ENCODE data around the gene ABCB11. TPM values are rescaled to one million over a fixed set of nuclear protein-coding genes. Genes with fewer than 3 reads are reported as not detected.

ABCB11 gene
- total RNA-seq, 1 experiment from 2014 or later: 0.05 TPM

GRCh38 chr2:168920504-168921157, 110.5 kb downstream of the ABCB11 start:
- TF ChIP-seq TCF7L2 (IDR thresholded peaks at IDR 0.05; ENCODE audit: low read depth, low read length): no peak
- TF ChIP-seq POLR2AphosphoS5 (IDR thresholded peaks at IDR 0.05; ENCODE audit: low read depth, low read length): no peak
- no peak for TF ChIP-seq SIN3A (IDR thresholded peaks at IDR 0.05; ENCODE audit: borderline replicate concordance, insufficient read depth, low read depth, low read length)
- TF ChIP-seq, protein P1, sequence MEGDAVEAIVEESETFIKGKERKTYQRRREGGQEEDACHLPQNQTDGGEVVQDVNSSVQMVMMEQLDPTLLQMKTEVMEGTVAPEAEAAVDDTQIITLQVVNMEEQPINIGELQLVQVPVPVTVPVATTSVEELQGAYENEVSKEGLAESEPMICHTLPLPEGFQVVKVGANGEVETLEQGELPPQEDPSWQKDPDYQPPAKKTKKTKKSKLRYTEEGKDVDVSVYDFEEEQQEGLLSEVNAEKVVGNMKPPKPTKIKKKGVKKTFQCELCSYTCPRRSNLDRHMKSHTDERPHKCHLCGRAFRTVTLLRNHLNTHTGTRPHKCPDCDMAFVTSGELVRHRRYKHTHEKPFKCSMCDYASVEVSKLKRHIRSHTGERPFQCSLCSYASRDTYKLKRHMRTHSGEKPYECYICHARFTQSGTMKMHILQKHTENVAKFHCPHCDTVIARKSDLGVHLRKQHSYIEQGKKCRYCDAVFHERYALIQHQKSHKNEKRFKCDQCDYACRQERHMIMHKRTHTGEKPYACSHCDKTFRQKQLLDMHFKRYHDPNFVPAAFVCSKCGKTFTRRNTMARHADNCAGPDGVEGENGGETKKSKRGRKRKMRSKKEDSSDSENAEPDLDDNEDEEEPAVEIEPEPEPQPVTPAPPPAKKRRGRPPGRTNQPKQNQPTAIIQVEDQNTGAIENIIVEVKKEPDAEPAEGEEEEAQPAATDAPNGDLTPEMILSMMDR (IDR thresholded peaks at IDR 0.05): peak; percentile 69; the same call in 1 of the 2 replicates
- TF ChIP-seq, protein P2, sequence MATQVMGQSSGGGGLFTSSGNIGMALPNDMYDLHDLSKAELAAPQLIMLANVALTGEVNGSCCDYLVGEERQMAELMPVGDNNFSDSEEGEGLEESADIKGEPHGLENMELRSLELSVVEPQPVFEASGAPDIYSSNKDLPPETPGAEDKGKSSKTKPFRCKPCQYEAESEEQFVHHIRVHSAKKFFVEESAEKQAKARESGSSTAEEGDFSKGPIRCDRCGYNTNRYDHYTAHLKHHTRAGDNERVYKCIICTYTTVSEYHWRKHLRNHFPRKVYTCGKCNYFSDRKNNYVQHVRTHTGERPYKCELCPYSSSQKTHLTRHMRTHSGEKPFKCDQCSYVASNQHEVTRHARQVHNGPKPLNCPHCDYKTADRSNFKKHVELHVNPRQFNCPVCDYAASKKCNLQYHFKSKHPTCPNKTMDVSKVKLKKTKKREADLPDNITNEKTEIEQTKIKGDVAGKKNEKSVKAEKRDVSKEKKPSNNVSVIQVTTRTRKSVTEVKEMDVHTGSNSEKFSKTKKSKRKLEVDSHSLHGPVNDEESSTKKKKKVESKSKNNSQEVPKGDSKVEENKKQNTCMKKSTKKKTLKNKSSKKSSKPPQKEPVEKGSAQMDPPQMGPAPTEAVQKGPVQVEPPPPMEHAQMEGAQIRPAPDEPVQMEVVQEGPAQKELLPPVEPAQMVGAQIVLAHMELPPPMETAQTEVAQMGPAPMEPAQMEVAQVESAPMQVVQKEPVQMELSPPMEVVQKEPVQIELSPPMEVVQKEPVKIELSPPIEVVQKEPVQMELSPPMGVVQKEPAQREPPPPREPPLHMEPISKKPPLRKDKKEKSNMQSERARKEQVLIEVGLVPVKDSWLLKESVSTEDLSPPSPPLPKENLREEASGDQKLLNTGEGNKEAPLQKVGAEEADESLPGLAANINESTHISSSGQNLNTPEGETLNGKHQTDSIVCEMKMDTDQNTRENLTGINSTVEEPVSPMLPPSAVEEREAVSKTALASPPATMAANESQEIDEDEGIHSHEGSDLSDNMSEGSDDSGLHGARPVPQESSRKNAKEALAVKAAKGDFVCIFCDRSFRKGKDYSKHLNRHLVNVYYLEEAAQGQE (IDR thresholded peaks at IDR 0.05; ENCODE audit: insufficient read depth in 1 of 2, low read depth in 2 of 2, low read length in 1 of 2): no peak
- Histone ChIP-seq H3K27me3 (ENCODE audit: control insufficient read depth, insufficient read depth, low read length) (peaks cover 8% of the 10 kb centered on the region), H3K4me1 (ENCODE audit: control insufficient read depth, insufficient read depth, low read length) (no peaks in the 10 kb centered on the region), H3K27ac (ENCODE audit: low read length) (no peak overlapping the region), H3K9me3 (ENCODE audit: control insufficient read depth, insufficient read depth, low read depth, low read length) (peaks cover 3% of the 10 kb centered on the region; the same call in 1 of the 2 replicates), H3K4me3 (ENCODE audit: low read depth in 2 of 2, low read length in 2 of 2) (no peak overlapping the region), H3K36me3 (ENCODE audit: control insufficient read depth, insufficient read depth, low read length) (no peaks in the 10 kb centered on the region)
- BruUV-seq (replicated peaks): no TSS peak
- CTCF ChIA-PET: interaction anchor here (0.6 to 1.1 kb wide), 2 partner anchors 575 to 745 kb away, joined by 3 read pairs; no protein-coding TSS in a partner anchor
- DNase-seq (ENCODE audit: low read depth, low spot score): no peak
- intact Hi-C loops (cut with micrococcal nuclease; ENCODE audit: unreplicated experiment) (loop anchor here (1.0 to 2.0 kb wide), 2 partner anchors 148 to 574 kb away; no protein-coding TSS in a partner anchor), in situ Hi-C loops (cut with HindIII; ENCODE audit: low pct_unique_long_range_greater_than_20kb, low sequenced_read_pairs) (no loop called here)
- POLR2A ChIA-PET: no interaction called here
- ATAC-seq: peak; percentile 58; the same call in 1 of the 2 replicates

DNA sequence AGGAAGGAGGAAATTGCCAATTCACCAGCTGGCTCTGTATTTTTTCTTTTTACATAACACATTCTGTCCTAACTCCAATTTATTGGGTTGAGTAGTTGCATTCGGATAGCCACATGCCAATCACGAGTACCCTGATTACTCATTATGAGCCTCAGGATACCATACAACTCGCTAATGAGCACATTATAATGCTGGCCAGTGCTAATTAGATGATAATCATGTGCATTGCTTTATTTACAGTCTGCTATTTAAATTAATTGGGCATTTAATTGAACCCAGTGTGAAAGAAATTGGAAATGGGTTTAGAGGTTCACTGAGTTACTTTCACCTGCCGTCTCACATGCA, 114.8 kb downstream of the ABCB11 start:
- in situ Hi-C loops (cut with HindIII; ENCODE audit: low pct_unique_long_range_greater_than_20kb, low sequenced_read_pairs): no loop called here

More for the DNA sequence above, 114.8 kb downstream of the ABCB11 start:
- peaks cover 4% of the 10 kb centered on the region; the same call in 1 of the 2 replicates for H3K9me3 ChIP-seq (ENCODE audit: control insufficient read depth, insufficient read depth, low read depth, low read length)
- DNase-seq (ENCODE audit: low read depth, low spot score) (no peak), ATAC-seq (no peak)
- peaks cover 12% of the 10 kb centered on the region for H3K27me3 ChIP-seq (ENCODE audit: control insufficient read depth, insufficient read depth, low read length)
- BruUV-seq (replicated peaks): no TSS peak
- intact Hi-C loops (cut with micrococcal nuclease; ENCODE audit: unreplicated experiment): loop anchor here (10.0 kb wide), 1 partner anchor 782 kb away; no protein-coding TSS in a partner anchor
- TF ChIP-seq, protein P2 (IDR thresholded peaks at IDR 0.05; ENCODE audit: insufficient read depth in 1 of 2, low read depth in 2 of 2, low read length in 1 of 2): no peak
- TF ChIP-seq SIN3A (IDR thresholded peaks at IDR 0.05; ENCODE audit: borderline replicate concordance, insufficient read depth, low read depth, low read length) (no peak), TCF7L2 (IDR thresholded peaks at IDR 0.05; ENCODE audit: low read depth, low read length) (no peak), POLR2AphosphoS5 (IDR thresholded peaks at IDR 0.05; ENCODE audit: low read depth, low read length) (no peak)
- TF ChIP-seq, protein P1 (IDR thresholded peaks at IDR 0.05): no peak
- CTCF ChIA-PET: no interaction called here
- no peaks in the 10 kb centered on the region for H3K36me3 ChIP-seq (ENCODE audit: control insufficient read depth, insufficient read depth, low read length)
- POLR2A ChIA-PET: no interaction called here
- H3K4me1 ChIP-seq (ENCODE audit: control insufficient read depth, insufficient read depth, low read length): 0 out of 2 replicates have a peak, but pooled peaks cover 3% of the 10 kb centered on the region
- H3K4me3 ChIP-seq (ENCODE audit: low read depth in 2 of 2, low read length in 2 of 2): no peak overlapping the region
- H3K27ac ChIP-seq (ENCODE audit: low read length): no peak overlapping the region
